ENCODE data around the gene ARMC5. TPM values are rescaled to one million over a fixed set of nuclear protein-coding genes. Genes with fewer than 3 reads are reported as not detected.

ARMC5 gene
- 26.1 and 27.6 TPM in 2 replicates for polyA plus RNA-seq
- 22.2 and 29.9 TPM in 2 replicates for polyA minus RNA-seq

GRCh38 chr16:31458844-31459686 lies at the start of gene ARMC5:
TSS of gene ARMC5 (plus strand) at chr16:31459501. CDS start at chr16:31459525, 24 bp downstream.
- H3K36me3 ChIP-seq (ENCODE audit: insufficient read depth, low read length), result no peaks in the 10 kb centered on the region
- peaks cover 22% of the 10 kb centered on the region for H3K79me2 ChIP-seq (replicated peaks; ENCODE audit: insufficient read depth, low read length)
- no peaks in the 10 kb centered on the region for H4K20me1 ChIP-seq (ENCODE audit: insufficient read depth)
- peak within 1 kb of the TSS; percentile 98 for H3K9ac ChIP-seq (ENCODE audit: low read length)
- peak within 1 kb of the TSS; percentile 99 for H3K4me3 ChIP-seq (ENCODE audit: low read length)
- H3K27me3 ChIP-seq (ENCODE audit: insufficient read depth, low read depth, low read length), result no peaks in the 10 kb centered on the region
- peak within 1 kb of the TSS; percentile 98 for H3K27ac ChIP-seq (ENCODE audit: low read length)
- H2AFZ ChIP-seq (ENCODE audit: low read depth, low read length), result peak within 1 kb of the TSS; percentile 93
- no peaks in the 10 kb centered on the region for H3K9me3 ChIP-seq (ENCODE audit: low read length)
- H3F3A ChIP-seq (ENCODE audit: insufficient read depth, low read length, poor library complexity, severe bottlenecking), result peaks cover 8% of the 10 kb centered on the region
- H3K4me2 ChIP-seq (ENCODE audit: low read length), result peak within 1 kb of the TSS; percentile 98
- peak; percentile 77 for TF ChIP-seq TAF1 (IDR thresholded peaks at IDR 0.05; ENCODE audit: low read depth)
- TF ChIP-seq MXI1 (conservative IDR thresholded peaks at IDR 0.05; ENCODE audit: poor library complexity, severe bottlenecking), result peak; percentile 99
- TF ChIP-seq REST (IDR thresholded peaks at IDR 0.05; ENCODE audit: borderline replicate concordance), result peak; percentile 91
- TF ChIP-seq, protein P1, sequence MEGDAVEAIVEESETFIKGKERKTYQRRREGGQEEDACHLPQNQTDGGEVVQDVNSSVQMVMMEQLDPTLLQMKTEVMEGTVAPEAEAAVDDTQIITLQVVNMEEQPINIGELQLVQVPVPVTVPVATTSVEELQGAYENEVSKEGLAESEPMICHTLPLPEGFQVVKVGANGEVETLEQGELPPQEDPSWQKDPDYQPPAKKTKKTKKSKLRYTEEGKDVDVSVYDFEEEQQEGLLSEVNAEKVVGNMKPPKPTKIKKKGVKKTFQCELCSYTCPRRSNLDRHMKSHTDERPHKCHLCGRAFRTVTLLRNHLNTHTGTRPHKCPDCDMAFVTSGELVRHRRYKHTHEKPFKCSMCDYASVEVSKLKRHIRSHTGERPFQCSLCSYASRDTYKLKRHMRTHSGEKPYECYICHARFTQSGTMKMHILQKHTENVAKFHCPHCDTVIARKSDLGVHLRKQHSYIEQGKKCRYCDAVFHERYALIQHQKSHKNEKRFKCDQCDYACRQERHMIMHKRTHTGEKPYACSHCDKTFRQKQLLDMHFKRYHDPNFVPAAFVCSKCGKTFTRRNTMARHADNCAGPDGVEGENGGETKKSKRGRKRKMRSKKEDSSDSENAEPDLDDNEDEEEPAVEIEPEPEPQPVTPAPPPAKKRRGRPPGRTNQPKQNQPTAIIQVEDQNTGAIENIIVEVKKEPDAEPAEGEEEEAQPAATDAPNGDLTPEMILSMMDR (IDR thresholded peaks at IDR 0.05; ENCODE audit: poor library complexity, severe bottlenecking), result peak; percentile 70
- peak; percentile 80 for TF ChIP-seq EP300 (conservative IDR thresholded peaks at IDR 0.05; ENCODE audit: poor library complexity, severe bottlenecking)
- peak; percentile 48 for TF ChIP-seq RAD21 (conservative IDR thresholded peaks at IDR 0.05)
- TF ChIP-seq EZH2 (IDR thresholded peaks at IDR 0.05; ENCODE audit: borderline replicate concordance, insufficient read depth, low read length, poor library complexity, severe bottlenecking), result no peak
- TF ChIP-seq SMC3 (conservative IDR thresholded peaks at IDR 0.05; ENCODE audit: poor library complexity), result peak; percentile 60
- TF ChIP-seq POLR2AphosphoS5 (IDR thresholded peaks at IDR 0.05), result peak; percentile 96
- H3K9me2 ChIP-seq (ENCODE audit: insufficient read depth, low read length), result no peaks in the 10 kb centered on the region

DNA sequence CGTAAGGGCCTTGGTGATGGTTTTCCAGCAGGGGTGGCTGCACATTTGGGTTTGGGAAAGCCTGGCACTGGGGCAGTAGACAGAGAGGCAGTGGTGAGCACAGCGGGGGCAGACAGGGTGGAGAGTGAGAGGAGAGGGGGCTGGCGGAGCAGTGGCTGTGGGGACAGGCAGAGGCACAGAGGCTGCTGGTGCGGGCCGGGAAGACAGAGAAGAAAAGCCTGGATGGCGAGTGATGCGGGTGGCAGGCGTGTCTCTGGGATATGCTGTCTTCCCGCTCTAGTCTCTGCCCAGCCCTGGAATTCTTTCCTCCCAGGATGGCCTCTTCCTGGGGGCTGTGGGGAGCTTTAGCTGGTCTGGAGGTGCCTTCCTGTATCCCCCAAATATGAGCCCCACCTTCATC lies 49.2 kb upstream of the ARMC5 start:
- H3K27me3 ChIP-seq (ENCODE audit: insufficient read depth, low read depth, low read length), result no peaks in the 10 kb centered on the region
- no peaks in the 10 kb centered on the region for H3K9me2 ChIP-seq (ENCODE audit: insufficient read depth, low read length)
- H3K4me3 ChIP-seq (ENCODE audit: low read length), result no peak overlapping the region
- no peaks in the 10 kb centered on the region for H4K20me1 ChIP-seq (ENCODE audit: insufficient read depth)
- H3K36me3 ChIP-seq (ENCODE audit: insufficient read depth, low read length), result no peaks in the 10 kb centered on the region
- no peak overlapping the region for H3K4me2 ChIP-seq (ENCODE audit: low read length)
- no peaks in the 10 kb centered on the region for H3K9me3 ChIP-seq (ENCODE audit: low read length)
- no peak for TF ChIP-seq SMC3 (conservative IDR thresholded peaks at IDR 0.05; ENCODE audit: poor library complexity)
- TF ChIP-seq POLR2AphosphoS5 (IDR thresholded peaks at IDR 0.05), result no peak
- H3F3A ChIP-seq (ENCODE audit: insufficient read depth, low read length, poor library complexity, severe bottlenecking), result no peaks in the 10 kb centered on the region
- H3K79me2 ChIP-seq (replicated peaks; ENCODE audit: insufficient read depth, low read length), result no peaks in the 10 kb centered on the region
- no peak overlapping the region for H2AFZ ChIP-seq (ENCODE audit: low read depth, low read length)
- no peak overlapping the region for H3K27ac ChIP-seq (ENCODE audit: low read length)
- no peak overlapping the region for H3K9ac ChIP-seq (ENCODE audit: low read length)

Data from neural cell (in vitro differentiated cells).